Measurements from ENCODE around the gene OSGEP. TPM values are rescaled to one million over a fixed set of nuclear protein-coding genes. Genes with fewer than 3 reads are reported as not detected.

Gene OSGEP
- total RNA-seq, 2 experiments from 2014 or later: 39.5 to 40.7 TPM

GRCh38 chr14:20468764-20469241, 14.2 kb upstream of the OSGEP start:
- Mint-ChIP-seq H3K27me3 (no peaks in the 10 kb centered on the region), H3K27ac (peak overlapping the region; percentile 93), H3K36me3 (ENCODE audit: low read depth) (peaks cover 29% of the 10 kb centered on the region), H3K9me3 (no peaks in the 10 kb centered on the region), H3K4me3 (peak overlapping the region; percentile 86), H3K4me1 (ENCODE audit: low read depth) (peaks cover 27% of the 10 kb centered on the region)
- intact Hi-C loops (cut with micrococcal nuclease): no loop called here
- ChIA-PET CTCF (interaction anchor here (1.3 to 1.5 kb wide), 3 partner anchors 53 to 141 kb away, joined by 4 to 6 read pairs (median 4); no protein-coding TSS in a partner anchor), POLR2A (interaction anchor here (1.1 to 3.7 kb wide), 9 partner anchors 8 to 142 kb away, joined by 4 to 46 read pairs (median 11); partner anchors contain the start of genes APEX1, OSGEP, PARP2 and TEP1)
- ATAC-seq (no peak), DNase-seq (no peak)
- TF ChIP-seq CTCF (IDR thresholded peaks at IDR 0.05): no peak

- H3K27ac Mint-ChIP-seq: peak within 1 kb of the TSS; percentile 98
- no peak for TF ChIP-seq CTCF (IDR thresholded peaks at IDR 0.05)
- H3K27me3 Mint-ChIP-seq: no peaks in the 10 kb centered on the region
- ChIA-PET CTCF (interaction anchor here (0.8 to 3.2 kb wide), 9 partner anchors 9 to 642 kb away, joined by 3 to 29 read pairs (median 4); partner anchors contain the start of gene TEP1), POLR2A (interaction anchor here (0.9 to 2.6 kb wide), 11 partner anchors 8 to 118 kb away, joined by 3 to 20 read pairs (median 4); partner anchors contain the start of genes PARP2, PNP and TEP1)
- H3K4me3 Mint-ChIP-seq: peak within 1 kb of the TSS; percentile 90
- DNase-seq (peak; percentile 99), ATAC-seq (peak; percentile 95)
- H3K36me3 Mint-ChIP-seq (ENCODE audit: low read depth): peaks cover 21% of the 10 kb centered on the region
- no peaks in the 10 kb centered on the region for H3K9me3 Mint-ChIP-seq
- intact Hi-C loops (cut with micrococcal nuclease): loop anchor here (5.0 kb wide), 2 partner anchors 119 to 221 kb away; partner anchors contain the start of genes PARP2 and RNASE4
- H3K4me1 Mint-ChIP-seq (ENCODE audit: low read depth): peaks cover 26% of the 10 kb centered on the region
These were observed 6.9 kb upstream of the OSGEP start, which contains the start of gene PIP4P1 for GRCh38 chr14:20461225-20462141. Gene PIP4P1 (minus strand): TSS chr14:20461434. CDS start chr14:20461325, 109 bp downstream.

- ATAC-seq (peak; percentile 1), DNase-seq (peak; percentile 59)
- intact Hi-C loops (cut with micrococcal nuclease): loop anchor here (5.0 kb wide), 2 partner anchors 118 to 222 kb away; partner anchors contain the start of genes PARP2 and RNASE4
- no peak for TF ChIP-seq CTCF (IDR thresholded peaks at IDR 0.05)
- Mint-ChIP-seq H3K4me1 (ENCODE audit: low read depth) (peaks cover 26% of the 10 kb centered on the region), H3K36me3 (ENCODE audit: low read depth) (peaks cover 21% of the 10 kb centered on the region), H3K9me3 (no peaks in the 10 kb centered on the region), H3K27ac (peak overlapping the region; percentile 95), H3K4me3 (peak overlapping the region; percentile 90), H3K27me3 (no peaks in the 10 kb centered on the region)
- ChIA-PET POLR2A (interaction anchor here (0.9 to 2.6 kb wide), 6 partner anchors 9 to 118 kb away, joined by 3 to 20 read pairs (median 7); partner anchors contain the start of genes PARP2, PNP and TEP1), CTCF (interaction anchor here (1.0 to 3.2 kb wide), 6 partner anchors 46 to 643 kb away, joined by 3 to 29 read pairs (median 4); partner anchors contain the start of gene TEP1)
These were observed 6.0 kb upstream of the OSGEP start for GRCh38 chr14:20460458-20461224.

GRCh38 chr14:20458031-20458789, 3.6 kb upstream of the OSGEP start:
- POLR2A ChIA-PET: interaction anchor here (1.0 to 1.4 kb wide), 3 partner anchors 9 to 225 kb away, joined by 3 to 6 read pairs (median 4); no protein-coding TSS in a partner anchor

More at GRCh38 chr14:20458031-20458789, 3.6 kb upstream of the OSGEP start:
- intact Hi-C loops (cut with micrococcal nuclease): loop anchor here (5.0 kb wide), 1 partner anchor 154 kb away; no protein-coding TSS in a partner anchor
- no peak for ATAC-seq
- H3K27me3 Mint-ChIP-seq: no peaks in the 10 kb centered on the region
- no peak for DNase-seq
- H3K27ac Mint-ChIP-seq: peak overlapping the region; percentile 40
- peaks cover 21% of the 10 kb centered on the region for H3K36me3 Mint-ChIP-seq (ENCODE audit: low read depth)
- H3K4me3 Mint-ChIP-seq: no peak overlapping the region
- no peak for TF ChIP-seq CTCF (IDR thresholded peaks at IDR 0.05)
- H3K4me1 Mint-ChIP-seq (ENCODE audit: low read depth): peaks cover 26% of the 10 kb centered on the region
- no peaks in the 10 kb centered on the region for H3K9me3 Mint-ChIP-seq
- CTCF ChIA-PET: interaction anchor here (0.7 to 1.4 kb wide), 3 partner anchors 44 to 131 kb away, joined by 3 read pairs; no protein-coding TSS in a partner anchor

All from activated CD8-positive, alpha-beta T cell treated with anti-CD3 and anti-CD28 coated beads for 36 hours (primary cell).